ENCODE data around the gene WIZ. TPM values are rescaled to one million over a fixed set of nuclear protein-coding genes. Genes with fewer than 3 reads are reported as not detected.

Gene WIZ
- total and polyA plus RNA-seq, 11 donors, result 19.0 to 52.4 (median 25.7) TPM

DNA sequence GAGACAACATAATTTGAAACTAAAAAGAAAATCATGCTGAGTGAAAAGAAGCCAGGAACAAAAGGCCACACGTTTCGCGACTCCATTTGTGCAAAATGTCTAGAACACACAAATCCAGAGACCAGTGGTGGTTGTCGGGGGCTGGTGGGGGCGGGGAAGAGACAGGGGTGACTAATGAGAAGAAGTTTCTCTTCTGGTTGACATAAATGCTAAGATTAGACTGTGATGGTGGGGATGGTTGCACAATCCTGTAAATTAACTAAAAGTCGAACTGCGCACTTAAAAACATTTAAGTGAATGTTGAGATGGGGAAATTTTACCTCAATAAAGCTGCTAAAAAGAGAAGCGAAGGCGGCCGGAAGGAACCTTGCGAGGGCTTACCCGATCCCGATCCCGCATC is 77.3 kb downstream of the WIZ start:
- no peaks in the 10 kb centered on the region for H3K9me3 ChIP-seq
- DNase-seq (no peak), ATAC-seq (no peak)
- no peaks in the 10 kb centered on the region for H3K27me3 ChIP-seq
- peaks cover 20 to 71% (median 54%) of the 10 kb centered on the region in 12 donors for H3K4me1 ChIP-seq
- intact Hi-C loops (cut with DNase I), result loop anchor here in 4 of 10 donors (10.0 kb wide), 3 partner anchors 88 to 198 kb away; no protein-coding TSS in a partner anchor
- 94 to 98% (median 95%) methylated on average over 14 of the region's 14 CpGs for WGBS, 4 donors
- peaks cover 6 to 67% (median 55%) of the 10 kb centered on the region in 9 donors for H3K36me3 ChIP-seq
- no peak overlapping the region for H3K4me3 ChIP-seq
- H3K27ac ChIP-seq, result peak overlapping the region in 5 of 12 donors; percentile 50 to 75 (median 66)
- TF ChIP-seq, protein P1, sequence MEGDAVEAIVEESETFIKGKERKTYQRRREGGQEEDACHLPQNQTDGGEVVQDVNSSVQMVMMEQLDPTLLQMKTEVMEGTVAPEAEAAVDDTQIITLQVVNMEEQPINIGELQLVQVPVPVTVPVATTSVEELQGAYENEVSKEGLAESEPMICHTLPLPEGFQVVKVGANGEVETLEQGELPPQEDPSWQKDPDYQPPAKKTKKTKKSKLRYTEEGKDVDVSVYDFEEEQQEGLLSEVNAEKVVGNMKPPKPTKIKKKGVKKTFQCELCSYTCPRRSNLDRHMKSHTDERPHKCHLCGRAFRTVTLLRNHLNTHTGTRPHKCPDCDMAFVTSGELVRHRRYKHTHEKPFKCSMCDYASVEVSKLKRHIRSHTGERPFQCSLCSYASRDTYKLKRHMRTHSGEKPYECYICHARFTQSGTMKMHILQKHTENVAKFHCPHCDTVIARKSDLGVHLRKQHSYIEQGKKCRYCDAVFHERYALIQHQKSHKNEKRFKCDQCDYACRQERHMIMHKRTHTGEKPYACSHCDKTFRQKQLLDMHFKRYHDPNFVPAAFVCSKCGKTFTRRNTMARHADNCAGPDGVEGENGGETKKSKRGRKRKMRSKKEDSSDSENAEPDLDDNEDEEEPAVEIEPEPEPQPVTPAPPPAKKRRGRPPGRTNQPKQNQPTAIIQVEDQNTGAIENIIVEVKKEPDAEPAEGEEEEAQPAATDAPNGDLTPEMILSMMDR (IDR thresholded peaks at IDR 0.05), result no peak
- no peak for TF ChIP-seq POLR2A (IDR thresholded peaks at IDR 0.05)

GRCh38 chr19:15371786-15372380 is 77.9 kb downstream of the WIZ start:
- Histone ChIP-seq H3K4me3 (no peak overlapping the region), H3K27ac (peak overlapping the region in 9 of 12 donors; percentile 10 to 75 (median 55)), H3K4me1 (peaks cover 20 to 71% (median 48%) of the 10 kb centered on the region in 12 donors), H3K9me3 (no peaks in the 10 kb centered on the region), H3K27me3 (no peaks in the 10 kb centered on the region), H3K36me3 (peaks cover 6 to 73% (median 61%) of the 10 kb centered on the region in 9 donors)
- ATAC-seq, result no peak
- WGBS, 4 donors, result 69 to 88% (median 77%) methylated on average over 16 to 17 of the region's 17 CpGs
- intact Hi-C loops (cut with DNase I), result loop anchor here in 4 of 10 donors (10.0 kb wide), 3 partner anchors 87 to 197 kb away; no protein-coding TSS in a partner anchor
- DNase-seq, result peak in 1 of 5 donors; percentile 41
- no peak for TF ChIP-seq POLR2A (IDR thresholded peaks at IDR 0.05)
- TF ChIP-seq, protein P1 (IDR thresholded peaks at IDR 0.05), result no peak

- Histone ChIP-seq H3K27ac (peak overlapping the region in 7 of 12 donors; percentile 39 to 75 (median 58)), H3K4me3 (no peak overlapping the region), H3K4me1 (peaks cover 17 to 66% (median 41%) of the 10 kb centered on the region in 12 donors), H3K9me3 (no peaks in the 10 kb centered on the region), H3K36me3 (peaks cover 6 to 81% (median 68%) of the 10 kb centered on the region in 9 donors), H3K27me3 (no peaks in the 10 kb centered on the region)
- intact Hi-C loops (cut with DNase I), result loop anchor here in 4 of 10 donors (10.0 kb wide), 3 partner anchors 86 to 196 kb away; no protein-coding TSS in a partner anchor
- ATAC-seq (no peak), DNase-seq (no peak)
- TF ChIP-seq POLR2A (IDR thresholded peaks at IDR 0.05), result no peak
- 95 to 97% (median 96%) methylated on average over 5 to 7 of the region's 7 CpGs for WGBS, 4 donors
These were observed 78.6 kb downstream of the WIZ start for GRCh38 chr19:15371119-15371518.

MicroRNAs within 50 kb of the gene (microRNA counts, 767-probe panel; counts per million panel counts)
- microRNA hsa-miR-1470, result 71.6 to 1,023 counts per million in 2 donors

Small RNA genes lying within 50 kb of the gene (microRNA-seq; reads per million reads assigned to microRNA genes)
- 0 reads per million in 4 donors for gene MIR1470

Other genes with a start within 250 kb of the WIZ start
- 10 to 100 TPM; 20.9 to 77.2 (median 35.2) TPM for gene NOTCH3, start 249.0 kb downstream of the WIZ start, total RNA-seq
- 10 to 100 TPM; 16.7 to 21.9 TPM for gene NOTCH3, start 249.0 kb downstream of the WIZ start, polyA plus RNA-seq
- gene EPHX3, start 217.5 kb downstream of the WIZ start, total RNA-seq, result 1 to 10 TPM in 1 of 9 donors, under 1 TPM in 5, not detected in 3; 0.12 to 1.3 (median 0.14) TPM
- under 1 TPM; 0.11 to 0.21 TPM for gene EPHX3, start 217.5 kb downstream of the WIZ start, polyA plus RNA-seq
- gene BRD4, start 117.4 kb downstream of the WIZ start, total RNA-seq, result 10 to 100 TPM; 31.4 to 78.9 (median 61.8) TPM
- gene BRD4, start 117.4 kb downstream of the WIZ start, polyA plus RNA-seq, result 10 to 100 TPM; 31.1 to 76.9 TPM
- 10 to 100 TPM; 15.3 to 24.8 (median 18.9) TPM for gene AKAP8, start 70.2 kb downstream of the WIZ start, total RNA-seq
- gene AKAP8, start 70.2 kb downstream of the WIZ start, polyA plus RNA-seq, result 10 to 100 TPM in 1 of 2 donors, 1 to 10 TPM in 1; 9.6 to 17.5 TPM
- 10 to 100 TPM; 46.5 to 72.2 (median 60.1) TPM for gene AKAP8L, start 31.0 kb downstream of the WIZ start, total RNA-seq
- gene AKAP8L, start 31.0 kb downstream of the WIZ start, polyA plus RNA-seq, result 10 to 100 TPM; 43.3 to 67.5 TPM
- 1 to 10 TPM in 5 of 9 donors, under 1 TPM in 4; 0.42 to 9.1 (median 1.0) TPM for gene RASAL3, start 14.6 kb upstream of the WIZ start, total RNA-seq
- under 1 TPM; 0.60 to 0.99 TPM for gene RASAL3, start 14.6 kb upstream of the WIZ start, polyA plus RNA-seq
- not detected for gene PGLYRP2, start 29.5 kb upstream of the WIZ start, total RNA-seq
- not detected for gene PGLYRP2, start 29.5 kb upstream of the WIZ start, polyA plus RNA-seq
- gene CYP4F22, start 58.6 kb upstream of the WIZ start, total RNA-seq, result under 1 TPM in 1 of 9 donors, not detected in 8; 0.29 TPM
- gene CYP4F22, start 58.6 kb upstream of the WIZ start, polyA plus RNA-seq, result not detected
- not detected for gene CYP4F8, start 165.3 kb upstream of the WIZ start, total RNA-seq
- gene CYP4F8, start 165.3 kb upstream of the WIZ start, polyA plus RNA-seq, result not detected
- gene CYP4F3, start 190.9 kb upstream of the WIZ start, total RNA-seq, result 1 to 10 TPM in 2 of 9 donors, under 1 TPM in 4, not detected in 3; 0.12 to 1.9 (median 0.30) TPM
- gene CYP4F3, start 190.9 kb upstream of the WIZ start, polyA plus RNA-seq, result under 1 TPM in 1 of 2 donors, not detected in 1; 0.04 TPM
- gene CYP4F12, start 223.1 kb upstream of the WIZ start, total RNA-seq, result 1 to 10 TPM; 1.8 to 5.2 (median 3.1) TPM
- gene CYP4F12, start 223.1 kb upstream of the WIZ start, polyA plus RNA-seq, result 1 to 10 TPM; 1.1 to 8.9 TPM